GM12878 (cell line): ENCODE measurements around the gene RAB29. TPM values are rescaled to one million over a fixed set of nuclear protein-coding genes. Genes with fewer than 3 reads are reported as not detected.

Source experiments
- ATAC-seq: fragments of 200-7000 bp; cut with Tn5 transposase; 3 replicates; pipeline ENCODE4 v1.9.1; 2020; ENCODE audit warnings: mild to moderate bottlenecking, moderate library complexity
- BruUV-seq: library from RNA; stranded (reverse); fragments of 400-500 nt; replicated peaks from 2 replicates; lab custom pipeline; 2021; lab: Mats Ljungman, UMichigan
- CTCF ChIA-PET: fragments of 300-600 bp; sonication (Branson Sonifier 250); formaldehyde crosslinking; extraction: SDS; loops from one replicate; lab custom pipeline; 2021; ENCODE audit warnings: inconsistent platforms; lab: Yijun Ruan, JAX
- POLR2A ChIA-PET: fragments of 350-600 bp; formaldehyde crosslinking; extraction: SDS; loops from one replicate; lab custom pipeline; 2021; ENCODE audit warnings: inconsistent platforms; lab: Charles Lee
- RAD21 ChIA-PET: fragments of 300-600 bp; sonication (Branson Sonifier 250); formaldehyde crosslinking; loops from one replicate; lab custom pipeline; 2023; ENCODE audit warnings: antibody characterized with exemption; ENCODE audit not compliant: unreplicated experiment; lab: Charles Lee
- SMC1A ChIA-PET: fragments of 300-600 bp; sonication (Branson Sonifier 250); formaldehyde crosslinking; loops from one replicate; lab custom pipeline; 2023; ENCODE audit not compliant: unreplicated experiment, uncharacterized antibody; lab: Charles Lee
- DNase-seq: peaks from one replicate; pipeline ENCODE4 v3.0.0-alpha.2; 2011; ENCODE audit warnings: low read depth, low spot score
- FAIRE-seq: peaks from 3 replicates; lab custom pipeline; 2011; peaks lifted over from hg19 to GRCh38; lab: Jason Lieb, UNC
- H2AFZ ChIP-seq: 2 replicates; pipeline ENCODE4 v1.6.0; 2011; ENCODE audit warnings: low read depth, low read length, control low read depth; ENCODE audit not compliant: control insufficient read depth
- H3K27ac ChIP-seq: 2 replicates; pipeline ENCODE4 v1.5.1; 2011; ENCODE audit warnings: control low read depth; ENCODE audit not compliant: control insufficient read depth, insufficient read depth
- H3K27me3 ChIP-seq, 2 experiments: replicated peaks in 1 of 2; 2 replicates each; pipeline versions ENCODE4 v1.6.0 to v1.6.1; 2011; ENCODE audit warnings: low read length in 1 of 2; ENCODE audit not compliant: control insufficient read depth in 2 of 2, insufficient read depth in 2 of 2
- H3K36me3 ChIP-seq, 2 experiments: 2 replicates each; pipeline ENCODE4 v1.5.1; 2011; ENCODE audit warnings: low read length in 1 of 2; ENCODE audit not compliant: control insufficient read depth in 2 of 2, insufficient read depth in 2 of 2
- H3K4me1 ChIP-seq: 2 replicates; pipeline ENCODE4 v1.6.1; 2011; ENCODE audit warnings: mild to moderate bottlenecking, low read length, moderate library complexity, mixed read lengths; ENCODE audit not compliant: control insufficient read depth, insufficient read depth
- H3K4me2 ChIP-seq: 2 replicates; pipeline ENCODE4 v1.6.0; 2011; ENCODE audit warnings: control low read depth; ENCODE audit not compliant: control insufficient read depth, insufficient read depth
- H3K4me3 ChIP-seq: fragments of 200-600 bp; sonication (generic); 2 replicates; pipeline ENCODE4 v1.5.1; 2016
- H3K79me2 ChIP-seq: 2 replicates; pipeline ENCODE4 v1.6.0; 2011; ENCODE audit warnings: low read length; ENCODE audit not compliant: control insufficient read depth, insufficient read depth
- H3K9ac ChIP-seq: 2 replicates; pipeline ENCODE4 v1.8.0; 2011; ENCODE audit warnings: low read length, control low read depth, mixed read lengths; ENCODE audit not compliant: control insufficient read depth, insufficient read depth
- H3K9me3 ChIP-seq: replicated peaks from 3 replicates; pipeline ENCODE4 v1.5.1; 2011; ENCODE audit warnings: mild to moderate bottlenecking, low read length; ENCODE audit not compliant: control insufficient read depth, insufficient read depth
- H4K20me1 ChIP-seq: 2 replicates; pipeline ENCODE4 v1.6.0; 2011; ENCODE audit not compliant: control insufficient read depth, insufficient read depth
- ATF3 ChIP-seq: IDR thresholded peaks from 2 replicates; pipeline ENCODE4 v1.6.1; 2011; ENCODE audit warnings: low read depth, mild to moderate bottlenecking, low read length, moderate library complexity, borderline replicate concordance; ENCODE audit errors: extremely low read depth
- BRCA1 ChIP-seq: IDR thresholded peaks from 2 replicates; pipeline ENCODE4 v1.6.1; 2011; ENCODE audit warnings: low read depth, low read length, improper control_type of control experiment
- CTCF ChIP-seq, 3 experiments: IDR thresholded peaks in 2 of 3; conservative IDR thresholded peaks in 1 of 3; 2 replicates each; pipeline ENCODE4 v1.5.1; 2011; ENCODE audit warnings: low read depth in 3 of 3, low read length in 3 of 3, mild to moderate bottlenecking in 3 of 3, control low read depth in 2 of 3, moderate library complexity in 2 of 3, inconsistent platforms in 1 of 3, mixed read lengths in 1 of 3; ENCODE audit not compliant: control insufficient read depth in 2 of 3, insufficient read depth in 1 of 3; ENCODE audit errors: extremely low read depth in 1 of 3
- FOS ChIP-seq: IDR thresholded peaks from 3 replicates; pipeline ENCODE4 v1.6.1; 2011; ENCODE audit warnings: borderline replicate concordance; ENCODE audit not compliant: insufficient read length; ENCODE audit errors: extremely low read depth
- JUND ChIP-seq: IDR thresholded peaks from 2 replicates; pipeline ENCODE4 v1.6.1; 2012; ENCODE audit warnings: low read depth, mild to moderate bottlenecking, low read length, improper control_type of control experiment, moderate library complexity
- MTA3 ChIP-seq: IDR thresholded peaks from 2 replicates; pipeline ENCODE4 v1.6.1; 2012; ENCODE audit warnings: low read length, inconsistent platforms, borderline replicate concordance
- POLR2AphosphoS2 ChIP-seq: IDR thresholded peaks from 2 replicates; pipeline ENCODE4 v1.6.1; 2011; ENCODE audit warnings: low read depth, mild to moderate bottlenecking, low read length, improper control_type of control experiment, moderate library complexity
- SREBF1 ChIP-seq: IDR thresholded peaks from 2 replicates; pipeline ENCODE4 v1.6.1; 2012; ENCODE audit warnings: mild to moderate bottlenecking, low read length
- TAF1 ChIP-seq: IDR thresholded peaks from 2 replicates; pipeline ENCODE4 v1.6.1; 2011; ENCODE audit warnings: mild to moderate bottlenecking, low read depth, low read length, borderline replicate concordance
- WRNIP1 ChIP-seq: IDR thresholded peaks from 2 replicates; pipeline ENCODE4 v1.6.1; 2011; ENCODE audit warnings: low read depth, low read length, improper control_type of control experiment, borderline replicate concordance
- in situ Hi-C: fragments of 300-500 bp; cut with MboI; formaldehyde crosslinking; loops from 9 replicates; pipeline ENCODE4 v1.14.3; 2018; ENCODE audit warnings: mixed read lengths
- intact Hi-C: fragments of 100-400 bp; cut with micrococcal nuclease; formaldehyde crosslinking; loops from one replicate; pipeline ENCODE4 v1.14.2; 2022; ENCODE audit not compliant: unreplicated experiment
- polyA plus RNA-seq, 11 experiments: library from polyadenylated mRNA; depleted of rRNA in 4 of 11; unstranded in 6 of 11; stranded (reverse) in 5 of 11; fragments of >200 nt; fragmentation: Nextera tagmentation in 4 of 11; fragmentation: Illumina TruSeq in 1 of 11; extraction: Ambion mirVana in 4 of 11; extraction: Trizol in 1 of 11; gene quantifications; 1 replicate in 1 of 11; 2 replicates in 10 of 11; pipeline versions ENCODE4 v1.2.1 to v1.2.3, GENCODE V29; 2011 to 2016; ENCODE audit warnings: inconsistent platforms in 2 of 11, missing spikeins in 2 of 11, low read depth in 1 of 11
- total RNA-seq, 4 experiments: library from RNA; depleted of rRNA in 3 of 4; stranded (reverse); fragments of >200 nt in 3 of 4; fragmentation: Illumina TruSeq in 1 of 4; extraction: Trizol in 1 of 4; gene quantifications; 2 replicates each; pipeline versions ENCODE4 v1.2.1 to v1.2.3, GENCODE V29; 2013 to 2021
- TF ChIP-seq, protein P1 (sequence below): IDR thresholded peaks from 2 replicates; pipeline ENCODE4 v1.6.1; 2012; ENCODE audit warnings: low read length, inconsistent platforms
- TF ChIP-seq, protein P2 (sequence below): fragments of 450-650 bp; IDR thresholded peaks from 2 replicates; pipeline ENCODE4 v1.6.1; 2016; ENCODE audit warnings: mild to moderate bottlenecking
- TF ChIP-seq, protein P3 (sequence below): fragments of 450-650 bp; IDR thresholded peaks from 2 replicates; pipeline ENCODE4 v1.6.1; 2018; ENCODE audit warnings: mild to moderate bottlenecking, low read depth, moderate library complexity; ENCODE audit not compliant: partially characterized antibody

RAB29 gene
- total and polyA plus RNA-seq, 10 of the 15 experiments (the other 5 are each of a cell fraction or from before 2014, with no cell fraction given): 11.7 to 74.5 (median 15.0) TPM

GRCh38 chr1:205775717-205776056 is 405 bp upstream of the RAB29 start:
- Histone ChIP-seq H2AFZ (peak overlapping the region; percentile 68), H3K4me1 (peaks cover 12% of the 10 kb centered on the region), H3K4me2 (peak overlapping the region; percentile 90), H3K9ac (no peak overlapping the region; the same call in 1 of the 2 replicates), H3K9me3 (no peaks in the 10 kb centered on the region), H3K36me3 (no peaks in the 10 kb centered on the region), H4K20me1 (no peaks in the 10 kb centered on the region), H3K27ac (no peak overlapping the region), H3K79me2 (peaks cover 9% of the 10 kb centered on the region), H3K4me3 (peak overlapping the region; percentile 88; the same call in 1 of the 2 replicates), H3K27me3 (no peaks in the 10 kb centered on the region)
- DNase-seq: no peak
- ChIA-PET SMC1A (interaction anchor here (0.8 to 4.6 kb wide), 10 partner anchors 10 to 117 kb away, joined by 3 to 28 read pairs (median 5); no protein-coding TSS in a partner anchor), POLR2A (interaction anchor here (0.8 to 3.1 kb wide), 6 partner anchors 27 to 35 kb away, joined by 3 to 21 read pairs (median 4); partner anchors contain the start of gene NUCKS1), CTCF (interaction anchor here (0.9 to 7.4 kb wide), 11 partner anchors 9 to 330 kb away, joined by 3 to 59 read pairs (median 5); no protein-coding TSS in a partner anchor), RAD21 (interaction anchor here (0.8 to 5.0 kb wide), 7 partner anchors 25 to 202 kb away, joined by 3 to 56 read pairs (median 3); no protein-coding TSS in a partner anchor)
- intact Hi-C loops (no loop called here), in situ Hi-C loops (no loop called here)
- TF ChIP-seq JUND (no peak), MTA3 (no peak), CTCF (IDR thresholded peaks at IDR 0.05 in 2 of 3, conservative IDR thresholded peaks at IDR 0.05 in 1 of 3; ENCODE audit: control insufficient read depth in 2 of 3, extremely low read depth in 1 of 3, insufficient read depth in 1 of 3, low read depth in 3 of 3, low read length in 3 of 3) (no peak), WRNIP1 (no peak), ATF3 (no peak), SREBF1 (no peak), POLR2AphosphoS2 (no peak), BRCA1 (no peak), FOS (no peak), TAF1 (no peak)
- TF ChIP-seq, protein P1, sequence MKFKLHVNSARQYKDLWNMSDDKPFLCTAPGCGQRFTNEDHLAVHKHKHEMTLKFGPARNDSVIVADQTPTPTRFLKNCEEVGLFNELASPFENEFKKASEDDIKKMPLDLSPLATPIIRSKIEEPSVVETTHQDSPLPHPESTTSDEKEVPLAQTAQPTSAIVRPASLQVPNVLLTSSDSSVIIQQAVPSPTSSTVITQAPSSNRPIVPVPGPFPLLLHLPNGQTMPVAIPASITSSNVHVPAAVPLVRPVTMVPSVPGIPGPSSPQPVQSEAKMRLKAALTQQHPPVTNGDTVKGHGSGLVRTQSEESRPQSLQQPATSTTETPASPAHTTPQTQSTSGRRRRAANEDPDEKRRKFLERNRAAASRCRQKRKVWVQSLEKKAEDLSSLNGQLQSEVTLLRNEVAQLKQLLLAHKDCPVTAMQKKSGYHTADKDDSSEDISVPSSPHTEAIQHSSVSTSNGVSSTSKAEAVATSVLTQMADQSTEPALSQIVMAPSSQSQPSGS: no peak
- TF ChIP-seq, protein P2, sequence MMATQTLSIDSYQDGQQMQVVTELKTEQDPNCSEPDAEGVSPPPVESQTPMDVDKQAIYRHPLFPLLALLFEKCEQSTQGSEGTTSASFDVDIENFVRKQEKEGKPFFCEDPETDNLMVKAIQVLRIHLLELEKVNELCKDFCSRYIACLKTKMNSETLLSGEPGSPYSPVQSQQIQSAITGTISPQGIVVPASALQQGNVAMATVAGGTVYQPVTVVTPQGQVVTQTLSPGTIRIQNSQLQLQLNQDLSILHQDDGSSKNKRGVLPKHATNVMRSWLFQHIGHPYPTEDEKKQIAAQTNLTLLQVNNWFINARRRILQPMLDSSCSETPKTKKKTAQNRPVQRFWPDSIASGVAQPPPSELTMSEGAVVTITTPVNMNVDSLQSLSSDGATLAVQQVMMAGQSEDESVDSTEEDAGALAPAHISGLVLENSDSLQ: no peak
- TF ChIP-seq, protein P3, sequence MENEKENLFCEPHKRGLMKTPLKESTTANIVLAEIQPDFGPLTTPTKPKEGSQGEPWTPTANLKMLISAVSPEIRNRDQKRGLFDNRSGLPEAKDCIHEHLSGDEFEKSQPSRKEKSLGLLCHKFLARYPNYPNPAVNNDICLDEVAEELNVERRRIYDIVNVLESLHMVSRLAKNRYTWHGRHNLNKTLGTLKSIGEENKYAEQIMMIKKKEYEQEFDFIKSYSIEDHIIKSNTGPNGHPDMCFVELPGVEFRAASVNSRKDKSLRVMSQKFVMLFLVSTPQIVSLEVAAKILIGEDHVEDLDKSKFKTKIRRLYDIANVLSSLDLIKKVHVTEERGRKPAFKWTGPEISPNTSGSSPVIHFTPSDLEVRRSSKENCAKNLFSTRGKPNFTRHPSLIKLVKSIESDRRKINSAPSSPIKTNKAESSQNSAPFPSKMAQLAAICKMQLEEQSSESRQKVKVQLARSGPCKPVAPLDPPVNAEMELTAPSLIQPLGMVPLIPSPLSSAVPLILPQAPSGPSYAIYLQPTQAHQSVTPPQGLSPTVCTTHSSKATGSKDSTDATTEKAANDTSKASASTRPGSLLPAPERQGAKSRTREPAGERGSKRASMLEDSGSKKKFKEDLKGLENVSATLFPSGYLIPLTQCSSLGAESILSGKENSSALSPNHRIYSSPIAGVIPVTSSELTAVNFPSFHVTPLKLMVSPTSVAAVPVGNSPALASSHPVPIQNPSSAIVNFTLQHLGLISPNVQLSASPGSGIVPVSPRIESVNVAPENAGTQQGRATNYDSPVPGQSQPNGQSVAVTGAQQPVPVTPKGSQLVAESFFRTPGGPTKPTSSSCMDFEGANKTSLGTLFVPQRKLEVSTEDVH: no peak
- no peak for ATAC-seq
- FAIRE-seq: no peak
- BruUV-seq: no TSS peak
